Smooth muscle cell of the pulmonary artery (primary cell): Measurements from ENCODE around the gene AP2S1. TPM values are rescaled to one million over a fixed set of nuclear protein-coding genes. Genes with fewer than 3 reads are reported as not detected.

Experiments used
- total RNA-seq: library from RNA; depleted of rRNA; stranded (reverse); fragments of >200 nt; gene quantifications from 2 replicates; pipeline ENCODE4 v1.2.3, GENCODE V29; 2014

Gene AP2S1
- 121 and 142 TPM in 2 replicates for total RNA-seq

GRCh38 chr19:46850228-46851203, at the start of gene AP2S1:
Gene AP2S1 (minus strand): TSS chr19:46850846. CDS start chr19:46850766, 80 bp downstream.

DNA sequence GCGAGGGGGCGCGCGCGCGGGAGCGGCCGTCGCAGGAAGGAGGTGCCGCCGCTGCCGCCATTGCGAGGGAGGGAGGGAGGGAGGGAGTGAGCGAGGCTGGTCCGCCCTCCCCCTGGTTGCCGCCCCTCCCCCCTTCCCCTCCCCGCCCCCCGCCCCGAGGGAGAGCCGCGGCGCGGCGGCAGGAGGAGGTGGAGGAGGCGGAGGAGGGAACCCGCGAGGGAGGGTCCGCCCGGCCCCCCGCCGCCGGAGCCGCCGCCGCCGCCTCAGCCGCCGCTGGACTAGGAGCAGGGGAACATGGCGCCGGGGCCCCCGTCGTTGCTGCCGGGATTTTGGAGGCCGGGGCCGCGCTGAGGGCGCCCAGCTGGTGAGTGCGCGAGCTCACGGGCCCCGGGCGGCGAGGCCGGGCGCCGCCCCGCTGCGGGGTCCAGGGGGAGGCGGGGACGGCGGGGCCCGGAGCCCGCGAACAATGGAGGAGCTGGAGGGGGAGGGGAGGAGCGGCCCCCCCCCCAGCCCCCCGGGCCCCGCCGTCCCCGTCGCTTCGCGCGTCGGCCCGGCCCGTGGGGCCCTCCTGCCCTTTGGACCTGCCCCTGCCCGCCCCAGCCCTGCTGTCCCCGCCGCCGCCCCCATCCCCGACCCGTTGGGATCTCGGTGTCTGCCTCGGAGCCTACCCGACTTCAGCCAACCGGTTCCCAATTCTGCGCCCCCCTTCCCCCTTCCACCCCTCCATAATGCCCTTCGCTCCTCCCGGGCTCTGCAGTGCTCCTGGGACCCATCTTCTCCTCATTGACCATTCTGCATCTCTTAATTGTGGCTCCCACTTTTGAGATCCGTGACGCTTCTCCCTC, 10.4 kb upstream of the AP2S1 start, which contains the start of gene ARHGAP35:
ARHGAP35 (plus strand) TSS at position 152 of the 845 bp plus-strand sequence. CDS start 57,679 bp downstream, outside the sequence.

DNA sequence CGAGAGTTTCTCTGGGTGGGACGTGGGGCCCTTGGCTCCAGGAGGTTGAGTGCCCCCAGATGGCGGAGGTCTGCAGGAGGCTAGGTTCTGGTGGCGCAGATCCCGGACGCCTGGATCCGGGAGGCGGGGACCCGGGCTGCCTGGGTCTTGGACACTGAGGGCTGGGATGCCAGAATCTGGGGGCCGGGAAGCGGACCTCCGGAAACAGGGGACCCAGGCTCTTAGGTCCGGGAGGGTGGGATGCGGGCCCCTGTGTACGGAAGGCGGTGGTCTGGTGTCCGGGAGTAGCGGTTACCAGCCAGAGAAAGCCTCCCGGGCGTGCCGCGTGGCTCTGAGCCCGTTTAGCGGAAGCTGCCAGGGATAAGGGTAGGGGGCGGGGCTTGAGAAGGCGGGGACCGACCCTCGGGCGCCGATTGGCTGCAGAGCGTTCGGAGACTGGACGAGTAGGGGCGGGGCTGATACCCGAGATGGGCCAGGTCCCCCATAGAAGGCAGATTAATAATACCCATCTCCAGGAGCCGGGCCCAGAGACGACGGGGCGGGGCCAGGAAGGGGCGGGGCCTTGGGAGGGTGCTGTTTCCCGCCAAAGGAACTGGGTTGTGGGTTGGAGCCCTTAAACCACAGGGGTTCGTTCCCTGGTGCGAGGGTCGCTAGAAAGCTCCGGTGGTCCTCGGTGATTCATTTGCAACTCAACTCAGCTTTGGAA, 62.2 kb downstream of the AP2S1 start, which contains the start of gene SLC1A5:
SLC1A5 (minus strand) TSS at position 333 of the 706 bp plus-strand sequence. CDS start 629 bp downstream, outside the sequence.

Other genes with a start within 250 kb of the AP2S1 start
- 185 and 240 TPM in 2 replicates for gene CALM3, start 249.5 kb downstream of the AP2S1 start, total RNA-seq
- 20.0 and 34.8 TPM in 2 replicates for gene PTGIR, start 225.8 kb downstream of the AP2S1 start, total RNA-seq
- not detected in 2 replicates for gene GNG8, start 214.6 kb downstream of the AP2S1 start, total RNA-seq
- 6.6 and 6.8 TPM in 2 replicates for gene DACT3, start 189.7 kb downstream of the AP2S1 start, total RNA-seq
- 17.4 and 28.1 TPM in 2 replicates for gene PRKD2, start 133.7 kb downstream of the AP2S1 start, total RNA-seq
- 26.6 and 32.4 TPM in 2 replicates for gene FKRP, start 104.8 kb downstream of the AP2S1 start, total RNA-seq
- gene STRN4, start 104.4 kb downstream of the AP2S1 start, total RNA-seq = 70.7 and 73.0 TPM in 2 replicates
- gene SLC1A5, start 62.3 kb downstream of the AP2S1 start, total RNA-seq = 122 and 169 TPM in 2 replicates
- gene ARHGAP35, start 10.2 kb upstream of the AP2S1 start, total RNA-seq = 79.4 and 89.5 TPM in 2 replicates
- gene NPAS1, start 169.0 kb upstream of the AP2S1 start, total RNA-seq = 0.79 and 1.7 TPM in 2 replicates
- 9.0 and 9.3 TPM in 2 replicates for gene TMEM160, start 197.8 kb upstream of the AP2S1 start, total RNA-seq